B cell (primary cell): Measurements from ENCODE around the gene TFAP2B. TPM values are rescaled to one million over a fixed set of nuclear protein-coding genes. Genes with fewer than 3 reads are reported as not detected.

Experiments used
- ATAC-seq: fragments of 200-7000 bp; cut with Tn5 transposase; one replicate; pipeline ENCODE4 v1.10.0; 2021; ENCODE audit warnings: low read depth, mild to moderate bottlenecking, moderate number of reproducible peaks, moderate library complexity
- CTCF ChIA-PET: fragments of 350-600 bp; sonication (Branson Sonifier 250); formaldehyde crosslinking; loops from one replicate; lab custom pipeline; 2021; ENCODE audit warnings: antibody characterized with exemption, inconsistent platforms; lab: Charles Lee
- POLR2A ChIA-PET: fragments of 350-600 bp; sonication (Branson Sonifier 250); formaldehyde crosslinking; loops from one replicate; lab custom pipeline; 2021; ENCODE audit warnings: antibody characterized with exemption; lab: Charles Lee
- DNase-seq: peaks from one replicate; pipeline ENCODE4 v3.0.0; 2013
- H2AFZ ChIP-seq: 2 replicates; pipeline ENCODE4 v1.6.1; 2012; ENCODE audit warnings: mild to moderate bottlenecking, low read depth, low read length; ENCODE audit not compliant: insufficient read depth, poor library complexity, severe bottlenecking
- H3K27ac ChIP-seq, 2 donors: 1 replicate in 1 of 2; 2 replicates in 1 of 2; pipeline ENCODE4 v1.5.1; 2012 to 2013; ENCODE audit warnings: low read length in 2 of 2, mild to moderate bottlenecking in 2 of 2, moderate library complexity in 1 of 2
- H3K27me3 ChIP-seq, 4 experiments: fragments of 200-600 bp in 1 of 4; sonication (generic) in 1 of 4; replicated peaks in 1 of 4; 1 replicate in 2 of 4; 2 replicates in 2 of 4; pipeline versions ENCODE4 v1.6.1 to v1.7.0; 2013 to 2016; ENCODE audit warnings: low read length in 3 of 4, mild to moderate bottlenecking in 2 of 4, mixed read lengths in 1 of 4, moderate library complexity in 1 of 4; ENCODE audit not compliant: insufficient read depth in 4 of 4, control insufficient read depth in 3 of 4; ENCODE audit errors: control extremely low read depth in 1 of 4
- H3K36me3 ChIP-seq, 2 experiments: replicated peaks in 1 of 2; 1 replicate in 1 of 2; 2 replicates in 1 of 2; pipeline versions ENCODE4 v1.6.1 to v1.7.1; 2013; ENCODE audit warnings: low read length in 1 of 2; ENCODE audit not compliant: insufficient read depth in 2 of 2, control insufficient read depth in 1 of 2; ENCODE audit errors: control extremely low read depth in 1 of 2, extremely low read depth in 1 of 2
- H3K4me1 ChIP-seq, 2 donors: fragments of 200-600 bp in 1 of 2; sonication (generic) in 1 of 2; 1 replicate in 1 of 2; 2 replicates in 1 of 2; pipeline versions ENCODE4 v1.5.1 to v1.6.1; 2013 to 2017; ENCODE audit warnings: low read length in 2 of 2; ENCODE audit not compliant: control insufficient read depth in 2 of 2, insufficient read depth in 2 of 2
- H3K4me2 ChIP-seq: replicated peaks from 2 replicates; pipeline ENCODE3; 2012; ENCODE audit warnings: mild to moderate bottlenecking, low read depth, low read length; ENCODE audit not compliant: poor library complexity, severe bottlenecking
- H3K4me3 ChIP-seq, 5 experiments: fragments of 200-600 bp in 1 of 5; sonication (generic) in 1 of 5; 1 replicate in 3 of 5; 2 replicates in 2 of 5; pipeline versions ENCODE4 v1.5.1 to v1.7.0; 2011 to 2016; ENCODE audit warnings: low read length in 4 of 5, mild to moderate bottlenecking in 4 of 5, low read depth in 2 of 5, control low read depth in 1 of 5, moderate library complexity in 1 of 5; ENCODE audit not compliant: insufficient read depth in 1 of 5; ENCODE audit errors: control extremely low read depth in 1 of 5, extremely low read depth in 1 of 5
- H3K79me2 ChIP-seq: fragments of 200-600 bp; sonication (generic); one replicate; pipeline ENCODE4 v1.6.0; 2016; ENCODE audit warnings: low read length; ENCODE audit not compliant: control insufficient read depth, insufficient read depth
- H3K9ac ChIP-seq: fragments of 200-600 bp; sonication (generic); 2 replicates; pipeline ENCODE4 v1.6.1; 2017; ENCODE audit warnings: mild to moderate bottlenecking, low read length, moderate library complexity
- H3K9me3 ChIP-seq, 3 donors: one replicate each; pipeline versions ENCODE4 v1.6.1 to v1.7.1; 2013; ENCODE audit warnings: low read length in 2 of 3; ENCODE audit not compliant: control insufficient read depth in 2 of 3, insufficient read depth in 1 of 3; ENCODE audit errors: control extremely low read depth in 1 of 3
- H4K20me1 ChIP-seq: 2 replicates; pipeline ENCODE4 v1.6.0; 2012; ENCODE audit warnings: mild to moderate bottlenecking, low read length; ENCODE audit not compliant: insufficient read depth, control insufficient read depth, poor library complexity, severe bottlenecking
- H3K27ac Mint-ChIP-seq: one replicate; pipeline ENCODE4 v1.8.0; 2021; ENCODE audit warnings: mixed read lengths
- H3K27me3 Mint-ChIP-seq: one replicate; pipeline ENCODE4 v1.8.0; 2021; ENCODE audit warnings: mixed read lengths
- H3K4me1 Mint-ChIP-seq: one replicate; pipeline ENCODE4 v1.8.0; 2021; ENCODE audit warnings: mixed read lengths
- H3K4me3 Mint-ChIP-seq: one replicate; pipeline ENCODE4 v1.8.0; 2021; ENCODE audit warnings: mixed read lengths
- H3K9me3 Mint-ChIP-seq: one replicate; pipeline ENCODE4 v1.8.0; 2022; ENCODE audit warnings: mixed read lengths; ENCODE audit not compliant: insufficient read depth
- CTCF ChIP-seq: fragments of 200-600 bp; IDR thresholded peaks from one replicate; pipeline ENCODE4 v1.8.0; 2022; ENCODE audit warnings: antibody characterized with exemption, mild to moderate bottlenecking
- EZH2 ChIP-seq: IDR thresholded peaks from 2 replicates; pipeline ENCODE4 v1.6.1; 2012; ENCODE audit warnings: borderline replicate concordance, low read depth, mild to moderate bottlenecking, moderate library complexity, low read length; ENCODE audit not compliant: insufficient read depth, poor library complexity, severe bottlenecking
- WGBS: methylation state at CpG from one replicate; pipeline ENCODE4 v1.1.5; 2013; ENCODE audit warnings: missing lambda C conversion rate; ENCODE audit not compliant: insufficient coverage; 5-methylcytosine and 5-hydroxymethylcytosine counted together
- intact Hi-C: fragments of 100-400 bp; cut with micrococcal nuclease; formaldehyde crosslinking; loops from one replicate; pipeline ENCODE4 v1.10.0; 2022
- polyA plus RNA-seq: library from polyadenylated mRNA; depleted of rRNA; stranded (reverse); fragments of >200 nt; gene quantifications from 2 replicates; pipeline ENCODE4 v1.2.3, GENCODE V29; 2012
- total RNA-seq, 2 donors: library from RNA; stranded (reverse); fragments of 120-200 nt in 1 of 2; gene quantifications; 1 replicate in 1 of 2; 2 replicates in 1 of 2; pipeline versions ENCODE4 v1.2.3 to v1.2.4, GENCODE V29; 2013 to 2022

Gene TFAP2B
- total and polyA plus RNA-seq, 2 donors (not counting 1 experiment from before 2014, with no cell fraction given): not detected

- WGBS: 10% methylated on average over 2 of the region's 7 CpGs
- H3K4me1 Mint-ChIP-seq: no peaks in the 10 kb centered on the region
- ATAC-seq: no peak
Observed at GRCh38 chr6:50847890-50848594, 29.4 kb downstream of the TFAP2B start.

More at GRCh38 chr6:50847890-50848594, 29.4 kb downstream of the TFAP2B start:
- Mint-ChIP-seq H3K27ac (no peak overlapping the region), H3K27me3 (peaks cover 82% of the 10 kb centered on the region), H3K9me3 (peaks cover 3% of the 10 kb centered on the region), H3K4me3 (no peak overlapping the region)
- Histone ChIP-seq H4K20me1 (no peaks in the 10 kb centered on the region), H2AFZ (no peak overlapping the region), H3K9me3 (peaks cover 0 to 32% (median 2%) of the 10 kb centered on the region in 3 donors), H3K4me1 (no peaks in the 10 kb centered on the region), H3K27ac (no peak overlapping the region), H3K4me2 (no peak overlapping the region), H3K9ac (no peak overlapping the region), H3K79me2 (no peaks in the 10 kb centered on the region), H3K4me3 (no peak overlapping the region), H3K36me3 (no peaks in the 10 kb centered on the region), H3K27me3 (peaks cover 0 to 74% (median 49%) of the 10 kb centered on the region in 4 experiments)
- no peak for TF ChIP-seq CTCF
- TF ChIP-seq EZH2: no peak
- POLR2A ChIA-PET: no interaction called here
- DNase-seq: no peak
- intact Hi-C loops: no loop called here
- CTCF ChIA-PET: no interaction called here
